ENCODE measurements around the gene ZMYM2.

DNA sequence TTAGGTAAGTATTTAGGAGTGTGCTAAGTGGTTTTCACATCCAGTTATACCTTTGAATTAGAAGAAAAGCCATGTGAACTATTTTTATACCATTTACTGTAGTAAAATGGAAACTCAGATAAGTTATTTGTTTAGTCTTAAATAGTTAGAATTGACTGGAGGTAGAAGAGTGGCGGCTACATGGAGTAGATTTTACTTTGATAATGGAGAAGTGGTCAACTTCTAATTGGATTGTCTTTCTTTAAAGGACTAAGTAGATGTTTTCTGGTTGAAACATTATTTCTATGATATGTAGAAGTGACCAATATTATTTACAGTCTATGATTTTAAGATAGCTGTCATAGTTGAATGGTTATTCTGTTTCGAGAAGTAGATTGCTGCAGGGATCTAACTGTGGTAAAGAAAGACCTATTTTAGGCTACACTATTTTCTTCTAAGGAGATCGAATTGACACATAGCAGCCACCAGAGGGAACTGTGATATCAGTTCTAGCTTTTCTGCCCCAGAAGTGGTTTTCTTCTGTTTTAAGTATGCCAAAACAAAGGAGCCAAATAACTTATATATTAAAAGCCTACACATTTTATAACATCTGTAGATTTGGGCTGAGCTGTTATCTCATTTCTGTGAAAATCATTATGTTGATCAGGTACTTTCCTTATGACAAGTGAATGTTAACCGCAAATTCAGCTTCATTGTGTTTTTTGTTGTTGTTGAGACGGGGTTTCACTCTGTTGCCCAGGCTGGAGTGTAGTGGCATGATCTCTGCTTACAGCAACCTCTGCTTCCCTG is 26.1 kb downstream of the ZMYM2 start:
- TF ChIP-seq, protein P1, sequence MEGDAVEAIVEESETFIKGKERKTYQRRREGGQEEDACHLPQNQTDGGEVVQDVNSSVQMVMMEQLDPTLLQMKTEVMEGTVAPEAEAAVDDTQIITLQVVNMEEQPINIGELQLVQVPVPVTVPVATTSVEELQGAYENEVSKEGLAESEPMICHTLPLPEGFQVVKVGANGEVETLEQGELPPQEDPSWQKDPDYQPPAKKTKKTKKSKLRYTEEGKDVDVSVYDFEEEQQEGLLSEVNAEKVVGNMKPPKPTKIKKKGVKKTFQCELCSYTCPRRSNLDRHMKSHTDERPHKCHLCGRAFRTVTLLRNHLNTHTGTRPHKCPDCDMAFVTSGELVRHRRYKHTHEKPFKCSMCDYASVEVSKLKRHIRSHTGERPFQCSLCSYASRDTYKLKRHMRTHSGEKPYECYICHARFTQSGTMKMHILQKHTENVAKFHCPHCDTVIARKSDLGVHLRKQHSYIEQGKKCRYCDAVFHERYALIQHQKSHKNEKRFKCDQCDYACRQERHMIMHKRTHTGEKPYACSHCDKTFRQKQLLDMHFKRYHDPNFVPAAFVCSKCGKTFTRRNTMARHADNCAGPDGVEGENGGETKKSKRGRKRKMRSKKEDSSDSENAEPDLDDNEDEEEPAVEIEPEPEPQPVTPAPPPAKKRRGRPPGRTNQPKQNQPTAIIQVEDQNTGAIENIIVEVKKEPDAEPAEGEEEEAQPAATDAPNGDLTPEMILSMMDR (conservative IDR thresholded peaks at IDR 0.05; ENCODE audit: low read length) = peak; percentile 80
- TF ChIP-seq EZH2phosphoT487 (IDR thresholded peaks at IDR 0.05; ENCODE audit: borderline replicate concordance, low read depth, low read length) = no peak
